Neuronal stem cell (in vitro differentiated cells): ENCODE results near the gene DCDC2C.

ENCODE experiments used
- DNase-seq: peaks from one replicate; pipeline ENCODE4 v3.0.0-alpha.2; 2013; ENCODE audit warnings: low spot score
- H2AFZ ChIP-seq: one replicate; pipeline ENCODE4 v1.6.1; 2013; ENCODE audit warnings: mild to moderate bottlenecking, low read length, inconsistent platforms
- H2AK5ac ChIP-seq: 2 replicates; pipeline ENCODE4 v1.6.1; 2013; ENCODE audit warnings: low read depth, mild to moderate bottlenecking, inconsistent platforms, low read length, moderate library complexity, mixed read lengths
- H2BK120ac ChIP-seq: 2 replicates; pipeline ENCODE4 v1.6.1; 2013; ENCODE audit warnings: low read depth, mild to moderate bottlenecking, inconsistent platforms, low read length, moderate library complexity, mixed read lengths
- H2BK12ac ChIP-seq: one replicate; pipeline ENCODE4 v1.6.1; 2013; ENCODE audit warnings: low read length, inconsistent platforms
- H2BK15ac ChIP-seq: 2 replicates; pipeline ENCODE4 v1.6.1; 2013; ENCODE audit warnings: mild to moderate bottlenecking, low read length, inconsistent platforms, mixed read lengths
- H2BK5ac ChIP-seq: one replicate; pipeline ENCODE4 v1.6.1; 2013; ENCODE audit warnings: inconsistent platforms, mild to moderate bottlenecking, low read length, moderate library complexity
- H3K14ac ChIP-seq: one replicate; pipeline ENCODE4 v1.6.1; 2013; ENCODE audit warnings: low read length, inconsistent platforms
- H3K18ac ChIP-seq: 2 replicates; pipeline ENCODE4 v1.6.1; 2013; ENCODE audit warnings: low read length, inconsistent platforms
- H3K23ac ChIP-seq: 2 replicates; pipeline ENCODE4 v1.6.1; 2013; ENCODE audit warnings: low read depth, mild to moderate bottlenecking, mixed read lengths, low read length, inconsistent platforms; ENCODE audit not compliant: poor library complexity
- H3K27ac ChIP-seq: replicated peaks from 3 replicates; pipeline ENCODE4 v1.5.1; 2013; ENCODE audit warnings: low read length, inconsistent platforms
- H3K27me3 ChIP-seq, 3 experiments: 2 replicates each; pipeline ENCODE4 v1.6.1; 2013; ENCODE audit warnings: low read length in 3 of 3, mild to moderate bottlenecking in 2 of 3, inconsistent platforms in 1 of 3, low read depth in 1 of 3, mixed read lengths in 1 of 3, moderate library complexity in 1 of 3; ENCODE audit not compliant: control insufficient read depth in 3 of 3, insufficient read depth in 3 of 3
- H3K36me3 ChIP-seq, 2 donors: replicated peaks in 1 of 2; 2 replicates each; pipeline ENCODE4 v1.6.1; 2013; ENCODE audit warnings: low read length in 2 of 2; ENCODE audit not compliant: control insufficient read depth in 2 of 2, insufficient read depth in 2 of 2
- H3K4ac ChIP-seq: 2 replicates; pipeline ENCODE4 v1.6.1; 2013; ENCODE audit warnings: inconsistent platforms, mild to moderate bottlenecking, low read length, moderate library complexity
- H3K4me1 ChIP-seq, 2 donors: 1 replicate in 1 of 2; 2 replicates in 1 of 2; pipeline ENCODE4 v1.6.1; 2013; ENCODE audit warnings: low read length in 2 of 2, low read depth in 1 of 2; ENCODE audit not compliant: control insufficient read depth in 2 of 2, insufficient read depth in 1 of 2
- H3K4me2 ChIP-seq: one replicate; pipeline ENCODE4 v1.6.1; 2013; ENCODE audit warnings: mild to moderate bottlenecking, low read length, inconsistent platforms; ENCODE audit not compliant: insufficient read depth, poor library complexity, severe bottlenecking
- H3K4me3 ChIP-seq, 2 donors: 2 replicates each; pipeline ENCODE4 v1.5.1; 2013; ENCODE audit warnings: low read length in 2 of 2, mild to moderate bottlenecking in 2 of 2, inconsistent platforms in 1 of 2, moderate library complexity in 1 of 2
- H3K79me1 ChIP-seq: one replicate; pipeline ENCODE4 v1.6.1; 2013; ENCODE audit warnings: low read depth, mild to moderate bottlenecking, inconsistent platforms, low read length, moderate library complexity
- H3K9ac ChIP-seq: one replicate; pipeline ENCODE4 v1.6.1; 2013; ENCODE audit warnings: mild to moderate bottlenecking, low read depth, low read length, inconsistent platforms; ENCODE audit not compliant: poor library complexity
- H3K9me3 ChIP-seq, 2 donors: replicated peaks in 1 of 2; 2 replicates each; pipeline versions ENCODE3 to v1.6.1; 2013; ENCODE audit warnings: low read length in 2 of 2, mild to moderate bottlenecking in 2 of 2, inconsistent platforms in 1 of 2, low read depth in 1 of 2, mixed read lengths in 1 of 2, moderate library complexity in 1 of 2; ENCODE audit not compliant: control insufficient read depth in 2 of 2, insufficient read depth in 1 of 2
- H4K8ac ChIP-seq: one replicate; pipeline ENCODE4 v1.6.1; 2013; ENCODE audit warnings: low read depth, mild to moderate bottlenecking, inconsistent platforms, low read length, moderate library complexity
- H4K91ac ChIP-seq: one replicate; pipeline ENCODE4 v1.6.1; 2013; ENCODE audit warnings: low read length, low read depth, mild to moderate bottlenecking, inconsistent platforms; ENCODE audit not compliant: poor library complexity
- WGBS, 2 donors: extraction: QIAGEN DNeasy Blood & Tissue Kit; methylation state at CpG; one replicate each; pipeline ENCODE4 v1.1.7; 2013; ENCODE audit warnings: missing lambda C conversion rate in 2 of 2, mixed read lengths in 1 of 2; ENCODE audit not compliant: insufficient read length in 2 of 2, insufficient replicate concordance in 1 of 2; ENCODE audit errors: extremely low coverage in 2 of 2; 5-methylcytosine and 5-hydroxymethylcytosine counted together

The DCDC2C gene

DNA sequence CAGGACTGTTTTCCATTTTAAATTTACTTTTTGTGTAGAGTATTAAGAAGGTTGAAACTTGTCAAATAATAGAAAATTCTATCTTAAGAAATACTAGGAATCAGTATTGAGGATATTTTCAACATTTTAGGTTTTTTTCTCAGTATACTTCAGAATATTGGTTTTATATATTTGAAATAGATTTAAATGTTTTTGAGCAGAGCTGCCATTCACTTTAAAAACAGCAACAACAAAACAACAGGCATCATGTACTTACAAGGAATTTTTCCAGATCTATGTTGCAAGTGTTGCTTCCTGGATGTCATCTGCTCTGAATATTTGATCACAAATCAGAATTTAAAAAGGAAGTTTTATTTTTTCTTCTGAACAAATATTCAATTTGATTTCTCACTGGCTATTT lies 84.4 kb downstream of the DCDC2C start:
- H3K18ac ChIP-seq: no peak overlapping the region
- H4K8ac ChIP-seq: no peak overlapping the region
- no peaks in the 10 kb centered on the region for H3K9me3 ChIP-seq
- no peak for DNase-seq
- H3K23ac ChIP-seq: no peak overlapping the region
- no peak overlapping the region for H2BK5ac ChIP-seq
- H4K91ac ChIP-seq: no peak overlapping the region
- no peak overlapping the region for H3K14ac ChIP-seq
- H2BK15ac ChIP-seq: no peak overlapping the region
- H2BK12ac ChIP-seq: no peak overlapping the region
- no peak overlapping the region for H3K9ac ChIP-seq
- no peaks in the 10 kb centered on the region for H3K4me1 ChIP-seq
- no peak overlapping the region for H3K27ac ChIP-seq
- no peak overlapping the region for H3K4me3 ChIP-seq
- no peak overlapping the region for H3K4me2 ChIP-seq
- H2AFZ ChIP-seq: no peak overlapping the region
- H3K36me3 ChIP-seq: no peaks in the 10 kb centered on the region
- H2BK120ac ChIP-seq: no peak overlapping the region
- H3K79me1 ChIP-seq: no peaks in the 10 kb centered on the region
- H3K4ac ChIP-seq: no peak overlapping the region
- no peak overlapping the region for H2AK5ac ChIP-seq
- H3K27me3 ChIP-seq: no peaks in the 10 kb centered on the region

DNA sequence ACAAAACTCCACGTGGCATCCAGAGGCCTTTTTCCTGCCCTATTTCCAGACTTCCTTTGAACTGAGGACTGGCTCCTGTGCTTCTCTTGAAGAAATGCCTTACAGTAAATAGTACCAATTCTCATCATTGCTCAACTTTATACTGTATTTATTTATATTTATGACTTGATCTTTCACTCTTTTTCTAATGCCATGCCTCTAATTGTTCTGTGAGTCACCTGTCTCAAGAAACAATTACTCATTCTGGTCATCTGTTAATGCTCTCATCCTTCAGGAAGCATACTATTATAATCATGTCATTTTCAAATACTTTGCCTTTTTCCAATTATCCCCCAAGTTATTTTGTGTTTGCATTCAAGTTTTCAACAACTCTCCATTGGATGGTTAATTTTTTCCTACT lies 85.9 kb downstream of the DCDC2C start:
- H3K36me3 ChIP-seq: no peaks in the 10 kb centered on the region

DNA sequence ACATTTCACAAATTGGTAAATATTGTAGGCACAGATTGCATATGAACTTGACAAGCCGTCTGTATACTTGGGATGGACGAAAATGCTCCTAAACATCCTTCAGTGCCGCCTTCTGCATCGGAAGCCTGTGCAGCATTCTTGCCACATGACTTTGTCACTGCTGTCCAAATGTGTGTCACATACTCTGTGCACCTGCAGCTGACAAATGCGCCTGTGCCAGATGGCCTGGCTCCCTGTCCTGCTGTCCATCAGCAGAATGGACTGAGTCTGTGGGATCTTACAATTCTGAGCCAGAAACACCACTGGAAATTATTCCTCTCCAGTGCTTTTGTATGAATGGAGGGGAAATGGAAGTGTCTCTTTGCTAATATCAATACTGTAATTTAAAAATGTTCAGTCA lies 89.9 kb downstream of the DCDC2C start:
- Histone ChIP-seq H3K9me3 (peaks cover 0 to 2% of the 10 kb centered on the region in 2 donors), H2BK120ac (no peak overlapping the region), H2AFZ (no peak overlapping the region), H3K4me2 (no peak overlapping the region), H2AK5ac (no peak overlapping the region), H2BK15ac (no peak overlapping the region), H3K79me1 (no peaks in the 10 kb centered on the region), H3K4me3 (no peak overlapping the region), H2BK12ac (no peak overlapping the region), H3K27me3 (no peaks in the 10 kb centered on the region), H3K36me3 (no peaks in the 10 kb centered on the region), H3K23ac (no peak overlapping the region), H2BK5ac (no peak overlapping the region), H3K4ac (no peak overlapping the region), H3K9ac (no peak overlapping the region), H4K8ac (no peak overlapping the region), H3K14ac (no peak overlapping the region), H3K4me1 (no peaks in the 10 kb centered on the region), H3K27ac (no peak overlapping the region), H4K91ac (no peak overlapping the region), H3K18ac (no peak overlapping the region)
- WGBS, 2 donors: no CpG with 5 or more reads among the region's 5 CpGs
- no peak for DNase-seq

More for the DNA sequence above, 85.9 kb downstream of the DCDC2C start:
- H3K9me3 ChIP-seq: peaks cover 0 to 2% of the 10 kb centered on the region in 2 donors
- H3K9ac ChIP-seq: no peak overlapping the region
- H3K27ac ChIP-seq: no peak overlapping the region
- no peak overlapping the region for H3K18ac ChIP-seq
- H3K79me1 ChIP-seq: no peaks in the 10 kb centered on the region
- no peak overlapping the region for H3K23ac ChIP-seq
- WGBS, 2 donors: no CpG with 5 or more reads among the region's 1 CpG
- H3K4me3 ChIP-seq: no peak overlapping the region
- no peak for DNase-seq
- H2BK15ac ChIP-seq: no peak overlapping the region
- no peaks in the 10 kb centered on the region for H3K4me1 ChIP-seq
- no peak overlapping the region for H3K14ac ChIP-seq
- no peaks in the 10 kb centered on the region for H3K27me3 ChIP-seq
- H3K4ac ChIP-seq: no peak overlapping the region
- no peak overlapping the region for H4K8ac ChIP-seq
- H2AFZ ChIP-seq: no peak overlapping the region
- H2AK5ac ChIP-seq: no peak overlapping the region
- H3K4me2 ChIP-seq: no peak overlapping the region
- no peak overlapping the region for H2BK12ac ChIP-seq
- no peak overlapping the region for H2BK5ac ChIP-seq
- H2BK120ac ChIP-seq: no peak overlapping the region
- no peak overlapping the region for H4K91ac ChIP-seq

DNA sequence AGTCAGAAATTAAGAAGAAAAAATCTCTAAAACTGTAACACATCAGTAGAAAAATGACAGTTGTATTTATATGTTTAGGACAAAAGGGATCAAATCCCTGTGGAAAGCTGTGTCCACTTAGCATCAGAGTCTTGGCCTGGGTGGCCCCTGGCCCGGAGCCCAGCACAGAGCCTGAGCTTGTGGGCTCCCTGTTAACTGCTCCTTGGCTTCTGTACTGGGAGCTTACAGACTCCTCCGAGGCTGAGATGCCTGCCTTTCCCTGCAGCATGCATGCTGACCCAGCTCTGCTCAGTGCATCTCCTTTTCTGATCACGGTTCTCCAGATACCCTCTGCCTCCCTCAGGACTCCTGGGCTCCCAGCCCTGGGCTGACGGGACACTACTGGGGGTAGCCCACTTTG lies 98.1 kb downstream of the DCDC2C start:
- H3K23ac ChIP-seq: no peak overlapping the region
- no peak overlapping the region for H2BK5ac ChIP-seq
- no CpG with 5 or more reads among the region's 4 CpGs for WGBS, 2 donors
- no peak for DNase-seq
- H3K4me2 ChIP-seq: no peak overlapping the region
- no peak overlapping the region for H3K4me3 ChIP-seq
- no peak overlapping the region for H3K27ac ChIP-seq
- H3K79me1 ChIP-seq: no peaks in the 10 kb centered on the region
- H2BK12ac ChIP-seq: no peak overlapping the region
- no peaks in the 10 kb centered on the region for H3K9me3 ChIP-seq
- no peaks in the 10 kb centered on the region for H3K4me1 ChIP-seq
- H3K14ac ChIP-seq: no peak overlapping the region
- no peak overlapping the region for H2BK120ac ChIP-seq
- no peak overlapping the region for H2AK5ac ChIP-seq
- no peaks in the 10 kb centered on the region for H3K27me3 ChIP-seq
- H4K91ac ChIP-seq: no peak overlapping the region
- H3K4ac ChIP-seq: no peak overlapping the region
- H4K8ac ChIP-seq: no peak overlapping the region
- H3K9ac ChIP-seq: no peak overlapping the region
- H3K18ac ChIP-seq: no peak overlapping the region
- H2AFZ ChIP-seq: no peak overlapping the region
- no peak overlapping the region for H2BK15ac ChIP-seq
- H3K36me3 ChIP-seq: no peaks in the 10 kb centered on the region
